NCI-H1105 treated with DMSO at 0.1 percent for 48 hours (cell line): ENCODE results near the gene KLHL22.
A peak's percentile ranks its signal among the peaks of the same experiment; 100 is the strongest.
"Not testable (repeated sequence)": the region's sequence is repeated elsewhere in the genome, so short reads cannot be mapped to it uniquely, and the experiment has no call there.

ENCODE experiments used
- DNase-seq: peaks from one replicate; lab custom pipeline; 2025; lab: John Stamatoyannopoulos, UW

The KLHL22 gene

GRCh38 chr22:20420157-20420842 lies 75.3 kb downstream of the KLHL22 start:
- no peak for DNase-seq

GRCh38 chr22:20419664-20419951 lies 76.0 kb downstream of the KLHL22 start:
- DNase-seq = no peak

- DNase-seq = peak; percentile 52
Observed at GRCh38 chr22:20418211-20418788, 77.3 kb downstream of the KLHL22 start.

- DNase-seq = not testable (repeated sequence)
Observed at GRCh38 chr22:20415699-20416098, 79.9 kb downstream of the KLHL22 start.

- not testable (repeated sequence) for DNase-seq
Observed at GRCh38 chr22:20415241-20415640, 80.4 kb downstream of the KLHL22 start.

GRCh38 chr22:20414450-20414849 lies 81.1 kb downstream of the KLHL22 start:
- no peak for DNase-seq

- no peak for DNase-seq
Observed at GRCh38 chr22:20414059-20414440, 81.5 kb downstream of the KLHL22 start.

- DNase-seq = no peak
Observed at GRCh38 chr22:20413217-20414058, 82.2 kb downstream of the KLHL22 start.

- DNase-seq = no peak
Observed at GRCh38 chr22:20412474-20413216, 83.0 kb downstream of the KLHL22 start.

- DNase-seq = not testable (repeated sequence)
Observed at GRCh38 chr22:20409385-20409784, 86.2 kb downstream of the KLHL22 start.

- no peak for DNase-seq
Observed at GRCh38 chr22:20408891-20409290, 86.7 kb downstream of the KLHL22 start.

GRCh38 chr22:20407829-20408228 lies 87.8 kb downstream of the KLHL22 start:
- DNase-seq = no peak

- no peak for DNase-seq
Observed at GRCh38 chr22:20406686-20407408, 88.7 kb downstream of the KLHL22 start.

- no peak for DNase-seq
Observed at GRCh38 chr22:20405931-20406685, 89.5 kb downstream of the KLHL22 start.

GRCh38 chr22:20405291-20405930 lies 90.2 kb downstream of the KLHL22 start:
- no peak for DNase-seq

GRCh38 chr22:20404881-20405280 lies 90.7 kb downstream of the KLHL22 start:
- no peak for DNase-seq

- DNase-seq = no peak
Observed at GRCh38 chr22:20403779-20404140, 91.8 kb downstream of the KLHL22 start.

- DNase-seq = no peak
Observed at GRCh38 chr22:20402960-20403778, 92.4 kb downstream of the KLHL22 start.

- DNase-seq = no peak
Observed at GRCh38 chr22:20401376-20402014, 94.1 kb downstream of the KLHL22 start.
